ENCODE measurements around the gene CACNA1A.

- TF ChIP-seq POLR2A (IDR thresholded peaks at IDR 0.05): no peak
- TF ChIP-seq, protein P1, sequence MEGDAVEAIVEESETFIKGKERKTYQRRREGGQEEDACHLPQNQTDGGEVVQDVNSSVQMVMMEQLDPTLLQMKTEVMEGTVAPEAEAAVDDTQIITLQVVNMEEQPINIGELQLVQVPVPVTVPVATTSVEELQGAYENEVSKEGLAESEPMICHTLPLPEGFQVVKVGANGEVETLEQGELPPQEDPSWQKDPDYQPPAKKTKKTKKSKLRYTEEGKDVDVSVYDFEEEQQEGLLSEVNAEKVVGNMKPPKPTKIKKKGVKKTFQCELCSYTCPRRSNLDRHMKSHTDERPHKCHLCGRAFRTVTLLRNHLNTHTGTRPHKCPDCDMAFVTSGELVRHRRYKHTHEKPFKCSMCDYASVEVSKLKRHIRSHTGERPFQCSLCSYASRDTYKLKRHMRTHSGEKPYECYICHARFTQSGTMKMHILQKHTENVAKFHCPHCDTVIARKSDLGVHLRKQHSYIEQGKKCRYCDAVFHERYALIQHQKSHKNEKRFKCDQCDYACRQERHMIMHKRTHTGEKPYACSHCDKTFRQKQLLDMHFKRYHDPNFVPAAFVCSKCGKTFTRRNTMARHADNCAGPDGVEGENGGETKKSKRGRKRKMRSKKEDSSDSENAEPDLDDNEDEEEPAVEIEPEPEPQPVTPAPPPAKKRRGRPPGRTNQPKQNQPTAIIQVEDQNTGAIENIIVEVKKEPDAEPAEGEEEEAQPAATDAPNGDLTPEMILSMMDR (IDR thresholded peaks at IDR 0.05): no peak
Measured at GRCh38 chr19:13408889-13409518, 97.3 kb downstream of the CACNA1A start.

Data from esophagus squamous epithelium (tissue), 4 donors.